NCI-H510A treated with DMSO at 0.1 percent for 48 hours (cell line): Measurements from ENCODE around the gene ZNF71.
A peak's percentile ranks its signal among the peaks of the same experiment; 100 is the strongest.
"Not testable (repeated sequence)": the region's sequence is repeated elsewhere in the genome, so short reads cannot be mapped to it uniquely, and the experiment has no call there.

Experiments used
- DNase-seq: peaks from one replicate; lab custom pipeline; 2025; lab: John Stamatoyannopoulos, UW

The ZNF71 gene

GRCh38 chr19:56623006-56623405 is 27.9 kb downstream of the ZNF71 start:
- DNase-seq = no peak

DNA sequence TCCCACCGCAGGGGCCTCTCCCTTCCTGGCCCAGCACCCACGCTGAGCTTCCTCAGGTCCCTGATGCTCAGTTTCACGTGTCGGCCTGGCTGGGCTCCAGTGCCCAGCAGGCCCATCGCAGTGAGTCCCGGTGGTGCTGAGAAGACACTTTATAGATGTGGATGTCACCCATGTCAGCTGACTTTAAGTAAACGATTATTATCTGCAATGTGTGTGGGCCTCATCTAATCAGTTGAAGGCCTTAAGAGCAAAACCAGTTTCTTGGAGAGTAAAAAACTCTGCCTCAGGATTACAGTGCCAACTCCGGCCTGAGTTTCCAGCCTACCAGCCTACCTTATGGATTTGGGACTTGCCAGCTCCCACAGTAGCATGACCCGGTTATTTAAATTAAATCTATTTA is 30.6 kb downstream of the ZNF71 start:
- no peak for DNase-seq

DNA sequence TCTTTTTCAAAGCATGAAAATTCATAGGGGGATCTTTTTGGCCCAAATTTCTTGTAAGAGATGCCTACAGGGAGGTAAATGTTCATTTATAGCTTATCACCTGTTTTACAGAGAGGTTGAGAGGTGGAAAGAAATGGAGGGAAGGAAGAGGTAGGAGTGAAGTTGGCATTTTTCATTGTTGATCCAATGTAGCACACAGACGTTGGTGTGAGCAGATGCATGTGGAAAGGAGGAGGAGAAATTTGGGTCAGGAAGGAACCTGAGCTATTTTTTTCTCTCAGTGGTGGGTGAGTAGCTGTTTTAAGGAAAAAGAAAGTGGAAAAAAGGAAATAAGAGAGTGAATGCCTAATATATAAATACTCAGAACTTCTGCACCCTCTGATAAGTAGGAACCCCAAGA is 37.9 kb downstream of the ZNF71 start:
- no peak for DNase-seq

GRCh38 chr19:56637976-56638555 is 43.0 kb downstream of the ZNF71 start:
- DNase-seq = no peak

- no peak for DNase-seq
Measured at GRCh38 chr19:56639217-56639616, 44.1 kb downstream of the ZNF71 start.

DNA sequence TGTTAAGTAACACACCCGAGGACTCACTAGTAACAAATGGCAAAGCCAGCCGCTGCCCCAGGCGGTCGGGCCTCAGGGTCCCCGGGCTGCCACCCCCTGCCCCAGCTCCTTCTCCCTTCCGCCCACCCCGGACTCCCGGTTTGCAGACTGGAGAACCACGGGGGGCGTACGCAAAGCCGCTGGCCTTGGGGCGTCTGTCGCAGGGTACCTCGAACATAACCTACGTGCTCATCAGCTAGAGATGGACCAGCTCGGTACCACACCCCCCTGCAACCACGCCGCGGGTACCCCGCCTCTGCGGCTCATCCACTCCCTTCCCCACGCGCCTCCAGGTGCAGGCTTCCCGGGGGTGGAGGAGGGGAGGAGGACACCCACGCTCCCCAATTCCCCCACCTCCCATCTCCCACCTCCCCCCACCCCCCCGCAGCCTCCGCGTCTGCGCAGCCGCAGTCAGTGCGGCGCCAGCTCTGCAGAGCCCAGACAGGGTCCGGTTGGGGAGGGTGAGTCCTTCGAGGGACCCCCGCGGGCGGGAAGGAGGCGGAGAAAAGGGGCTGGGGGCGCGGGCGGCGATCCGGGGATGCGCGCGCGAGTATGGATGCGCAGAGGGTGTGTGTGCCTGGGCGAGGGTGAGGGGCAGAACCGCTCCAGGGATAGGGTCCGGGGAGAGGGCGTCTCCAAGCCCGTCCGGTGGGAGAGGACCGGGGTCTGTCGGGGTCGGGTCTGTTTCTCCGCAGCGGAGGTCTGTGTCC is 47.8 kb downstream of the ZNF71 start, which contains the start of gene SMIM17:
SMIM17 (plus strand) TSS at position 449 of the 749 bp plus-strand sequence. CDS start 2,509 bp downstream, outside the sequence.
- DNase-seq = no peak

DNA sequence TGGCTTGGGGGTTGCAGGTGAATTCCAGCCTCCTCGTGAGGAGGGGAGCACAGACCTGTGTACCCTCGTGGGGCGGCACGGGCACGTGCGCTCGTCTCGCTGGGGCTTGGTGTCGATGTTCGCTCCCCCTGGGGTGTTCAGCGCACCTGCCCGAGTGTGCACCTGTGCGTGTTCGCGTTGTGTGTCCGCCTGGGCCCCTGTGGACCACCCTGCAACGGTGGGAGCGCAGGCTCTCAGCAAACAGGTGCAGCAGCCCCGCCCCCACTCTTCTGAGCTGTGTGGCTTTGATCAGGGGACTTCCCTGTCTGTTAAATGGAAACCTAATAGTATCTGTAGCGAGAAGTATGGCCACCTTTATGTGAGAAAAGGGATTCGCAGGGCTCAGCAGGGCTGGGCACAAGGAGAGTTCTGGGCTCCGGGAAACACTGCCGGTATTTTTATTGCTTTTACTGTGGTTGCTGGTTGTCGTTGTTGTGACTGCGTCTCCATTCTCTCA is 48.4 kb downstream of the ZNF71 start:
- no peak for DNase-seq

DNA sequence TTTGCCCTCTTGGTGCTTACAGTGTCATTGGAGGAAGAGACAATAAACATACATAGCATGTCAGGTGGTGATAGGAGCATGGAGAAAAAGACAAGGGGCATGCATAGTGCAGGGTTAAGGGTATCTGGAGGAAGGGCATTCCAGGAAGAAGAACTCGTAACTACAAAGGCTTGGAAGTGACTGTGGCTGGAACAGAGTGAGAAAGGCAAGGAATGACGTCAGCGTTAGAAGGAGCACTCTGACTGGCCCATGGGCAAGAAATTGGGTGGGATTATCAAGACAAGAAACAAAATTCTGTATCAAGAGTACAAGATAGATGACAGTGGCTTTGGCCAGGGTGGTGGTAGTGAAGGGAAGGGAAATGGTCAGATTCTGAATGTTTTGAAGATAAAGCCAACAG is 59.0 kb downstream of the ZNF71 start:
- no peak for DNase-seq

- DNase-seq = no peak
Measured at GRCh38 chr19:56660381-56661107, 65.4 kb downstream of the ZNF71 start.

- DNase-seq = no peak
Measured at GRCh38 chr19:56661248-56661647, 66.1 kb downstream of the ZNF71 start.

DNA sequence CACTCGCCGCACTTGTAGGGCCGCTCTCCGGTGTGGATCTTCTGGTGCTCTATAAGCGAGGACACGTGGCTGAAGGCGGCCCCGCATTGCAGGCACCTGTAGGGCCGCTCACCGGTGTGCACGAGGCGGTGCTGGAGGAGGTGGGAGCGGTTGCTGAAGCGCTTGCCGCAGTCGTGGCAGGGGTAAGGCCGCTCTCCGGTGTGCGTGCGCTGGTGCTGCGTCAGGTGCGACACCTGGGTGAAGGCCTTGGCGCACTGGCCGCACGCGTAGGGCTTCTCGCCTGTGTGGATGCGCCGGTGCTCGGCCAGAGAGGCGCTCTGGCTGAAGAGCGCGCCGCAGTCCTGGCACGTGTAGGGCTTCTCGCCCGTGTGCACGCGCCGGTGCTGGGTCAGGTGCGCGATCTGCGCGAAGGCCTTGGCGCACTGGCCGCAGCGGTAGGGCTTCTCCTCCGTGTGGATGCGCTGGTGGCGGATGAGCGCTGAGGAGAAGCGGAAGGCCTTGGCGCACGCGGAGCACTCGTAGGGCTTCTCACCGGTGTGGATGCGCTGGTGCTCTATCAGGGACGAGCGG is 68.9 kb downstream of the ZNF71 start:
- DNase-seq = no peak

DNA sequence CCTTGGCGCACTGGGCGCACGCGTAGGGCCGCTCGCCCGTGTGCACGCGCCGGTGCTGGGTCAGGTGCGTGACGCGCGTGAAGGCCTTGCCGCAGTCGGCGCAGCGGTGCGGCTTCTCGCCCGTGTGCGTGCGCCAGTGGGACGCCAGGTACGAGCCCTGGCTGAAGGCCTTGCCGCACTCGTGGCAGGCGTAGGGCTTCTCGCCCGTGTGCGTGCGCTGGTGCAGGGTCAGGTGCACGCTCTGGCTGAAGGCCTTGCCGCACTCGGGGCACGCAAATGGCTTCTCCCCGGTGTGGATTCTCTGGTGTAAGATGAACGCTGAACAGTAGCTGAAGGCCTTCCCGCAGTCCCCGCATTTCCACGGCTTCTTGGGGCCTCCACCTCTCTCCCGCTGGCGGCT is 69.4 kb downstream of the ZNF71 start:
- DNase-seq = no peak

DNA sequence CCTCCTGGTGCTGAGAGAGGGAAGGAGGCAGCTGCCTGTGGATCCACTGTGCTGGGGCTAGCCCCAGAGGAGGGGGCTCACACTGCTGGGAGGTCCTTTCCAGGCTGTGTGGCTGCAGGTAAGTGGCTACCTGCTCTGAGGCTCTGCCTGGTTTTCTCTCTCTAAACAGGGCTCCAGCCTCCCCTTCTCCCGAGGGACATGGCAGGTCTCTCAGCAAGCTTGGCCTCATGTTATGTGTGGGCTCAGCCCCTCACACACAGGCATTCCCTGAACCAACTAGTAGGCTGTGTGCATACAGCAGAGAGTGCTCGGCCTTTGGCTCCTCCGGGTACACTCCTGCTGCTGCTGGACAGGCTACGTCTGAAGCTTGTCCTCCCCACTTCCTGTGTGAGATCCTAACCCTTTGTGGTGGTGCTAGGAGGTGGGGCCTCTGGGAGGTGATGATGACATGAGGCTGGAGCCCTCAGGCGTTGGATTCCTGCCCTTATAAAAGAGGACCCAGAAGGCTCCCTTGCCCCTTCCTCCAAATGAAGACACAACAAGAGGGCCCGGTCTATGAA is 72.3 kb downstream of the ZNF71 start:
- DNase-seq = no peak

- DNase-seq = no peak
Measured at GRCh38 chr19:56668676-56669075, 73.6 kb downstream of the ZNF71 start.

DNA sequence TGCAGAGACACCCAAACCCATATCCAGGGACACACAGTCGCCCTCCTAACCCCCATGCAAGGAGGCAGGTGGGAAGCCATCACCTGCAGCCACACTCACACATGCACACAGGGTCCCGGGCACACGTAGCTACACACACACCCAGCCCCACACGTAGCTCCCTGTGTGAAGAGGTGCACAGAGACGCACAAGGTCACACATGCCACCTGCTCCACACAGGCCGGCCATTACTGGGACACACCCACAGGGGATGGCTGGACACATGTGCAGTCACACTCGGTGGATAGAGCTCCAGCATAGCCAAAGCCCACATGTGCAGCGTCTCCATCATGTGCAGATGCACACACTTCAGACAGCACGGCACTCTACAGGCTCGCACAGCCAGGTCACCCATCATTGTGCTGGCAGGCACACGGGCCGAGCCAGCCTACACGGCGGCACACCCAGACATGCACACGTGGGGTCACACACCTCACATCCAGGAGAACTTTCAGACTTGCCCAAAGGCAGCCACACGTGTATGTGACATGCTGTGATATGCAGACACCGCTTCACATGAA is 75.4 kb downstream of the ZNF71 start:
- no peak for DNase-seq

DNA sequence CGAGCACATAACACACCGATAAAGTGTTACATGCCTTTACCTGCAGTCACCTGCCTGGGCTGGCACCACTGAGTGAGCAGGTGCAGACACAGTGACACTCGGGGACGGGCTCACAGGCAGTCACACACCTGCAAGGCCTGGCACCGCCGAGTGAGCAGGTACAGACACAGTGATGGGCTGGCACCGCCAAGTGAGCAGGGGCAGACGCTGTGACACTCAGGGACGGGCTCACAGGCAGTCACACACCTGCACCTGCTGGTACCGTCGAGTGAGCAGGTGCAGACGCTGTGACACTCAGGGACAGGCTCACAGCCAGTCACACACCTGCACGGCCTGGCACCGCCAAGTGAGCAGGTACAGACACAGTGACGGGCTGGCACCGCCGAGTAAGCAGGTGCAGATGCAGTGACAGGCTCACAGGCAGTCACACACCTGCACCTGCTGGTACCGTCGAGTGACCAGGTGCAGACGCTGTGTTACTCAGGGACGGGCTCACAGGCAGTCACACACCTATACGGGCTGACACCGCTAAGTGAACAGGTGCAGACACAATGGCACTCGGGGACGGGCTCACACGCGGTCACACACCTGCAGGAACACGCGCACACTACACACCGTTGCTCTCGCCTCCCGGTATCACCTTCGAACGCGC is 76.0 kb downstream of the ZNF71 start:
- no peak for DNase-seq

- peak; percentile 0 for DNase-seq
Measured at GRCh38 chr19:56671613-56671994, 76.5 kb downstream of the ZNF71 start, which contains the start of gene ZNF835. Gene ZNF835 (minus strand): TSS chr19:56671757. CDS start chr19:56665198, 6,559 bp downstream.

GRCh38 chr19:56672610-56673009 is 77.5 kb downstream of the ZNF71 start:
- DNase-seq = not testable (repeated sequence)
